Endothelial cell of umbilical vein (primary cell): ENCODE measurements around the gene IGSF11. TPM values are rescaled to one million over a fixed set of nuclear protein-coding genes. Genes with fewer than 3 reads are reported as not detected.

Experiments
- BruUV-seq: library from RNA; stranded (reverse); fragments of 400-500 nt; replicated peaks from 2 replicates; lab custom pipeline; 2021; lab: Mats Ljungman, UMichigan
- CTCF ChIA-PET: fragments of 300-600, 350-600 bp; sonication (Branson Sonifier 250); formaldehyde crosslinking; loops from one replicate; lab custom pipeline; 2021; ENCODE audit warnings: antibody characterized with exemption, inconsistent platforms; lab: Charles Lee
- POLR2A ChIA-PET: fragments of 300-600, 350-600 bp; sonication (Branson Sonifier 250); formaldehyde crosslinking; loops from one replicate; lab custom pipeline; 2021; ENCODE audit warnings: antibody characterized with exemption, inconsistent platforms; lab: Charles Lee
- DNase-seq: peaks from one replicate; pipeline ENCODE4 v3.0.0-alpha.2; 2011; ENCODE audit warnings: low read depth, low spot score
- FAIRE-seq: peaks from 2 replicates; lab custom pipeline; 2011; peaks lifted over from hg19 to GRCh38; lab: Jason Lieb, UNC
- H2AFZ ChIP-seq: 2 replicates; pipeline ENCODE4 v1.6.0; 2012; ENCODE audit warnings: low read depth, low read length, control low read depth, inconsistent platforms
- H3K27ac ChIP-seq: 2 replicates; pipeline ENCODE4 v1.5.1; 2011; ENCODE audit warnings: low read depth, mild to moderate bottlenecking, control low read depth, low read length, moderate library complexity; ENCODE audit not compliant: insufficient read depth
- H3K27me3 ChIP-seq, 2 experiments: 2 replicates each; pipeline versions ENCODE4 v1.6.0 to v1.6.1; 2011; ENCODE audit warnings: low read length in 2 of 2, mixed read lengths in 1 of 2; ENCODE audit not compliant: control insufficient read depth in 2 of 2, insufficient read depth in 2 of 2
- H3K36me3 ChIP-seq, 2 experiments: 2 replicates in 1 of 2; 3 replicates in 1 of 2; pipeline ENCODE4 v1.5.1; 2011; ENCODE audit warnings: low read length in 2 of 2, mild to moderate bottlenecking in 1 of 2, moderate library complexity in 1 of 2; ENCODE audit not compliant: control insufficient read depth in 2 of 2, insufficient read depth in 2 of 2; ENCODE audit errors: extremely low read depth in 1 of 2
- H3K4me1 ChIP-seq: 3 replicates; pipeline ENCODE4 v1.5.1; 2011; ENCODE audit warnings: mild to moderate bottlenecking, low read length; ENCODE audit not compliant: control insufficient read depth, insufficient read depth; ENCODE audit errors: extremely low read depth
- H3K4me2 ChIP-seq: 2 replicates; pipeline ENCODE4 v1.6.1; 2011; ENCODE audit warnings: low read length, control low read depth, mixed read lengths; ENCODE audit not compliant: insufficient read depth
- H3K4me3 ChIP-seq, 3 experiments: fragments of 200-600 bp in 1 of 3; sonication (generic), shearing (Covaris generic) in 1 of 3; replicated peaks in 1 of 3; 2 replicates each; pipeline ENCODE4 v1.5.1; 2011 to 2016; ENCODE audit warnings: control low read depth in 3 of 3, low read length in 3 of 3, mild to moderate bottlenecking in 2 of 3, inconsistent platforms in 1 of 3, low read depth in 1 of 3, moderate library complexity in 1 of 3; ENCODE audit not compliant: insufficient read depth in 1 of 3
- H3K79me2 ChIP-seq: 2 replicates; pipeline ENCODE4 v1.6.0; 2012; ENCODE audit warnings: low read length, inconsistent platforms; ENCODE audit not compliant: control insufficient read depth, insufficient read depth
- H3K9ac ChIP-seq: replicated peaks from 2 replicates; pipeline ENCODE3; 2011; ENCODE audit warnings: low read length, control low read depth; ENCODE audit not compliant: insufficient read depth; ENCODE audit errors: extremely low read depth
- H3K9me1 ChIP-seq: replicated peaks from 3 replicates; pipeline ENCODE4 v1.6.0; 2011; ENCODE audit warnings: mild to moderate bottlenecking, low read length; ENCODE audit not compliant: control insufficient read depth, insufficient read depth; ENCODE audit errors: extremely low read depth
- H3K9me3 ChIP-seq: replicated peaks from 2 replicates; pipeline ENCODE4 v1.5.1; 2012; ENCODE audit warnings: low read length, inconsistent platforms; ENCODE audit not compliant: control insufficient read depth, insufficient read depth
- H4K20me1 ChIP-seq: replicated peaks from 2 replicates; pipeline ENCODE3; 2011; ENCODE audit warnings: mild to moderate bottlenecking, low read length; ENCODE audit not compliant: control insufficient read depth, insufficient read depth; ENCODE audit errors: extremely low read depth
- CTCF ChIP-seq, 2 donors: IDR thresholded peaks; 1 replicate in 1 of 2; 2 replicates in 1 of 2; pipeline ENCODE4 v1.5.1; 2011; ENCODE audit warnings: low read length in 2 of 2, mild to moderate bottlenecking in 2 of 2, moderate library complexity in 2 of 2, control low read depth in 1 of 2, inconsistent platforms in 1 of 2, low read depth in 1 of 2; ENCODE audit not compliant: insufficient read depth in 1 of 2; ENCODE audit errors: extremely low read depth in 1 of 2
- EZH2 ChIP-seq: IDR thresholded peaks from 2 replicates; pipeline ENCODE4 v1.6.1; 2012; ENCODE audit warnings: borderline replicate concordance, low read depth, mild to moderate bottlenecking, moderate library complexity, low read length, inconsistent platforms; ENCODE audit not compliant: severe bottlenecking
- FOS ChIP-seq: IDR thresholded peaks from 2 replicates; pipeline ENCODE4 v1.6.1; 2011; ENCODE audit warnings: mild to moderate bottlenecking, low read length, moderate library complexity, borderline replicate concordance; ENCODE audit not compliant: insufficient read depth
- GATA2 ChIP-seq: IDR thresholded peaks from 2 replicates; pipeline ENCODE4 v1.7.0; 2011; ENCODE audit warnings: low read depth, mild to moderate bottlenecking, moderate library complexity, mixed read lengths, low read length; ENCODE audit not compliant: insufficient read length, insufficient read depth
- JUN ChIP-seq: IDR thresholded peaks from 2 replicates; pipeline ENCODE4 v1.6.1; 2011; ENCODE audit warnings: borderline replicate concordance, low read depth; ENCODE audit not compliant: insufficient read length, insufficient read depth
- MAX ChIP-seq: IDR thresholded peaks from 2 replicates; pipeline ENCODE4 v1.6.1; 2011; ENCODE audit not compliant: insufficient read depth, insufficient read length
- MYC ChIP-seq: IDR thresholded peaks from one replicate; pipeline ENCODE4 v1.6.1; 2011; ENCODE audit warnings: mild to moderate bottlenecking, low read depth, low read length
- POLR2A ChIP-seq: IDR thresholded peaks from 2 replicates; pipeline ENCODE4 v1.6.1; 2012; ENCODE audit warnings: low read depth, mild to moderate bottlenecking, control low read depth, low read length
- POLR2AphosphoS5 ChIP-seq: IDR thresholded peaks from 2 replicates; pipeline ENCODE4 v1.6.1; 2012; ENCODE audit warnings: low read depth, mild to moderate bottlenecking, control low read depth, low read length, moderate library complexity; ENCODE audit not compliant: insufficient read depth
- dilution Hi-C: fragments of 300-500 bp; cut with MboI; formaldehyde crosslinking; loops from one replicate; pipeline ENCODE4 v1.15.0; 2019; ENCODE audit warnings: low sequenced_read_pairs; ENCODE audit not compliant: extremely low pct_ligation_motif_present
- intact Hi-C: fragments of 100-400 bp; cut with micrococcal nuclease; formaldehyde crosslinking; loops from one replicate; pipeline ENCODE4 v1.10.0; 2022
- polyA plus RNA-seq, 4 experiments: library from polyadenylated mRNA; depleted of rRNA in 3 of 4; stranded (reverse) in 3 of 4; unstranded in 1 of 4; fragments of >200 nt; gene quantifications; 2 replicates each; pipeline versions ENCODE4 v1.2.1 to v1.2.3, GENCODE V29; 2011 to 2012; ENCODE audit warnings: missing spikeins in 1 of 4
- total RNA-seq: library from RNA; stranded (reverse); gene quantifications from 2 replicates; pipeline ENCODE4 v1.2.3, GENCODE V29; 2021

IGSF11 gene
- total and polyA plus RNA-seq, 2 donors (not counting 3 experiments of a cell fraction or from before 2014, with no cell fraction given) = not detected

- ChIA-PET CTCF (interaction anchor here (2.5 kb wide), 1 partner anchor 26 kb away, joined by 9 read pairs; no protein-coding TSS in a partner anchor), POLR2A (no interaction called here)
- intact Hi-C loops = no loop called here
- H3K4me2 ChIP-seq = no peak overlapping the region
- H3K27ac ChIP-seq = no peak overlapping the region
- H2AFZ ChIP-seq = no peak overlapping the region
- H3K4me1 ChIP-seq = no peaks in the 10 kb centered on the region
- H3K4me3 ChIP-seq = no peak overlapping the region
- H3K27me3 ChIP-seq = no peaks in the 10 kb centered on the region
- H3K9ac ChIP-seq = no peak overlapping the region
- no peaks in the 10 kb centered on the region for H4K20me1 ChIP-seq
- no peaks in the 10 kb centered on the region for H3K9me3 ChIP-seq
- H3K9me1 ChIP-seq = no peaks in the 10 kb centered on the region
- H3K79me2 ChIP-seq = no peaks in the 10 kb centered on the region
- FAIRE-seq = no peak
- dilution Hi-C loops = no loop called here
- no peaks in the 10 kb centered on the region for H3K36me3 ChIP-seq
- BruUV-seq = no TSS peak
- TF ChIP-seq FOS = no peak
- no peak for TF ChIP-seq MYC
- no peak for TF ChIP-seq CTCF (IDR thresholded peaks at IDR 0.05; ENCODE audit: extremely low read depth in 1 of 2, insufficient read depth in 1 of 2, low read depth in 1 of 2, low read length in 2 of 2)
- no peak for TF ChIP-seq POLR2AphosphoS5
- TF ChIP-seq GATA2 = no peak
- TF ChIP-seq MAX = no peak
- TF ChIP-seq JUN = no peak
- TF ChIP-seq POLR2A = no peak
- TF ChIP-seq EZH2 = no peak
- DNase-seq = no peak
Observed at GRCh38 chr3:118907909-118908308, 126.7 kb downstream of the IGSF11 start.
